GM18861 (cell line): ENCODE data around the gene PPARA.

Experiments used
- ATAC-seq: cut with Tn5 transposase; IDR thresholded peaks from one replicate; pipeline ENCODE4 v1.9.1; 2021; ENCODE audit not compliant: unreplicated experiment

The PPARA gene

DNA sequence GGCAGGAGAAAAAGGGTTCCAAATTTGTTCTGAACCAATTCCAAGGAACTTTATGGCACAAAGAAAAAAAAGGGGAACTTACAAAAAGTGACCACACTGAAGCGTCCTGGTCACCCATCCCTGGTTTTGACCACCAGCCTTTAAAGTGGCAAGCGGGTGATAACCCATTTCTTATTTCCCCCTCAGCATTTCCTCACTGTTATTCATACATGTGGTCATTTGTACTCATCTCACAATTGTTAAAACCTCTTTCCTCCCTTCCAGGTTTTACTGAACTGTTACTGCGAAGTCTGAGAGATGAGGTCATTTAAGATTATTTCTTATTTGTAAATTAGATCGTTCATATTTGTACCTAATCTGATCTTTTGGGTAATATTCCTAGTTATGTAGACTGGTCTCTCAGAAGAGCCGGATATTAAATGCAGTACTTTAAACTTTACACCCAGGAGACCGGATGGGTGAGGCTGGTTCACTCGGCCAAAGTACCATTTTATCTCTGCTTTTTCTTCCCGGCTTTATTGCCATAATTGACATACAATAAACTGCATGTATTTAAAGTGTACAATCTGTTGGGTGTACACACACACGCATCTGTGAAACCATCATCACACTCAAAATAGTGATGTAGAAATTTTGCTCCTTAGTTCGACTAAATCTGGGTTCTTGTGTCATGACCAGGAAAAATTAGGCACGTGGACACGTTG, 52.7 kb downstream of the PPARA start:
- no peak for ATAC-seq

DNA sequence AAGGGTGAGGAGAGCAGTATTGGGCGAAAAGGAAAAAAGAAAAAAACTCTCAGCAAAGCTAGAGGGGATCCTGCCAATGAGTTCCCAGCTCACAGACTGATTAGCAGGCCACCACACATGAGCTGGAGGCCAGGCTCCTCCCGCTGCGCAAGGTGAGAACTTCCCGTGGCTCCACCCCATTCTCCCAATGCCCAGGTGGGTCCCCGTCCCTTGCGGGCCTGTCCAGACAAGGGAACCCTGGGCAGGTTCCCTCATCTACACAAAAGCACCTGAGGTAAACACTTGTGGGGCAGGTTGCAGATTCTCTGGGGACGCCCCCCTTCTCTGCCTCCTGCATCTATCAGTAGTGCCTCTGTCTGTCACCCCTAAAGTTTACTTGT, 53.3 kb downstream of the PPARA start:
- no peak for ATAC-seq

DNA sequence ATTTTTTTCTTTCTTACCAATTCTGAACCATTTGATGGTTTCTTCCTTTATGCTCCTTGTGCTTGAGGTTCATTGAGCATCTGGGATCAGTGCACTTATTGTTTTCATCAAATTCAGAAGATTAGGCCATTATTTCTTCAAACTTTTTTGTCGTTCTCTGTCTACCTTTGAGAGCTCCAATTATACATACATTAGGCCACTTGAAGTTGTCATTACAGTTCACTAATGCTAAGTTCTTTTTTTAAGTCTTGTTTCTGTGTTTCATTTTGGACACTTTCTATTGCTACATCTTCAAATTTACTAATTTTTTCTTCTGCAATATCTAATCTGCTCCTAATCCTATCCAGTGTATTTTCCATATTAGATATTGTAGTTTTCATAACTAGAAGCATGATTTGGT, 58.9 kb downstream of the PPARA start:
- ATAC-seq = no peak

DNA sequence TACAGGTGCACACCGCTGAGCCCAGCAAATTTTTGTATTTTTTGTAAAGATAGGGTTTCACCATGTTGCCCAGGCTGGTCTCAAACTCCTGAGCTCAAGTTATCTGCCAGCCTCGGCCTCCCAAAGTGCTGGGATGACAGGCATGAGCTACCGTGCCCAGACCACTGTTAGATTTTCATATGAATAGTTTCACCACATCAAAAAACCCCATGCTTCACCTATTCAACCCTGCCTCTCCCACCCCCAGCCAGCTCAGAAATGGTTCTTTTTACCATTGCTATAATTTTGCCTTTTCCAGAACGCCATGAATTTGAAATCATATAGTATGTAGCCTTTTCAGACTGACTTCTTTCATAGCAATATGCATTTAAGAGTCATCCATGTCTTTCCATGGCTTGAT, 61.9 kb downstream of the PPARA start:
- ATAC-seq = no peak

DNA sequence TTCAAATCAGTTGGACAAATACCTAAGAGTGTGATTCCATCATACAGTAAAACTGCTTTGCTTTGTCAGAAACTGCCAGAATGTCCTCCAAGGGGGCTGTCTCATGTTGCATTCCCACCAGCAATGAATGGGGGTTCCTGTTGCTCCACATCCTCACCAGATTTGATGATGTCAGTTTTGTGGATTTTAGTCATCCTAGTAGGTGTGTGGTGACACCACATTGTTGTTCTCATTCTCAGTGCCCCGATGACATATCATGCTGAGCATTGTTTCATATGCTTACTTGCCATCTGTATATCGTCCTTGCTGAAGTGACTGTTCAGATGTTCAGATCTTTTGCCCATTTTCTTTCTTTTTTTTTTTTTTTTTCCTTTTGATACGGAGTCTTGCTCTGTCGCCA, 62.7 kb downstream of the PPARA start:
- no peak for ATAC-seq

DNA sequence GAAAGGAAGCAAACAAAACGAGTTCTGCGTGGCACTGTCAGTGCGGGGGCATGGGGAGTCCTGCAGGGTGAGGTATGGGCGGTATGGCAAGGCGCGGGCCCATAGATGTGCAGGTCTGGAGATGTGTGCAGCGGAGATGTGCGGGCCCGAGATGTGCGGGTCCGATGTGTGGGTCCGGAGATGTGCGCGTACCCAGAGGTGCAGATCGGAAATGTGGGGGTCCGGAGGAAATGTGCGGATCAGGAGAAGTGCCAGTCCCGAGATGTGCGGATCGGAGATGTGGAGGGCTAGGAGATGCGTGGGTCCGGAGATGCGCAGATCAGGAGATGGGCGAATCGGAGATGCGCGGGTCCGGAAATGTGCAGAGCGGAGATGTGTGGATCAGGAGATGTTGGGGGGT, 63.8 kb downstream of the PPARA start:
- no peak for ATAC-seq

DNA sequence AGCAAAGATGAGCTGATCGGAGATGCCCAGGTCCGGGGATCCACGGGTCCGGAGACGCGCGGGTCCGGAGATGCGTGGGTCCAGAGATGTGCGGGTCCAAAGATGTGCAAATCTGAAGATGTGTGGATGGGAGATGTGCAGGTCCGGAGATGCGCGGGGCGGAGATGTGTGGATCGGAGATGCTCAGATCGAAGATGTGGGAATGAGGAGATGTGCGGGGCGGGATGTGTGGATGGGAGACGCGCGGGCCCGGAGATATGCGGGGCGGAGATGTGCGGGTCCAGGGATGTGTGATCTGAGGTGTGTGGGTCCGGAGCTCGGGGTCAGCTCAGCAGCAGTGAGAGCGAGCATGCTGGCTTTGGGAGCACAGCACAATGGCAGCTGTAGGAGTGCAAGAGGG, 64.3 kb downstream of the PPARA start:
- ATAC-seq = no peak

DNA sequence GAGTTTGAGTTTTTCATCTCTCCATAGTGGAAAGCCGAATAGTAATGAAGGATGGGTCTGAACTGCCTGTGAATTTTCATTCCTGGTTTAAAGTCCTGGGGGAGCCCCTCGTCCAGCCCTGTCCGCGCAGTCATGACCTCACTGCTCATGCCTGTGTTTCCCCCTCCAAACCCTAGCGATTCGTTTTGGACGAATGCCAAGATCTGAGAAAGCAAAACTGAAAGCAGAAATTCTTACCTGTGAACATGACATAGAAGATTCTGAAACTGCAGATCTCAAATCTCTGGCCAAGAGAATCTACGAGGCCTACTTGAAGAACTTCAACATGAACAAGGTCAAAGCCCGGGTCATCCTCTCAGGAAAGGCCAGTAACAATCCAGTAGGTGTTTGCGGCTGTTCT, 69.3 kb downstream of the PPARA start:
- ATAC-seq = no peak

DNA sequence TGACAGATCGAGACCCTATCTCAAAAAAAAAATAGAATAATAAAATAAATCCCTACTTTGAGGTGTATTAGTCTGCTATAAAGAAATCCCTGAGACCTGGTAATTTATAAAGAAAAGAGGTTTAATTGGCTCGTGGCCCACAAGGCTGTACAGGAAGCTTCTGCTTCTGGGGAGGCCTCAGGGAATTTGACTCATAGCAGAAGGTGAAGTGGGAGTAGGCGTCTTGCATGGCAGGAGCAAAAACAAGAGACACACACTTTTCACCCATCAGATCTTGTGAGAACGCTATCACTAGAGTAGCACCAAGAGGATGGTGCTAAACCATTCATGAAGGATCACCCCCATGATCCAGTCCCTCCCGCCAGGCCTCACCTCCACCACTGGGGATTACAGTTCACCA, 70.6 kb downstream of the PPARA start:
- ATAC-seq = no peak

DNA sequence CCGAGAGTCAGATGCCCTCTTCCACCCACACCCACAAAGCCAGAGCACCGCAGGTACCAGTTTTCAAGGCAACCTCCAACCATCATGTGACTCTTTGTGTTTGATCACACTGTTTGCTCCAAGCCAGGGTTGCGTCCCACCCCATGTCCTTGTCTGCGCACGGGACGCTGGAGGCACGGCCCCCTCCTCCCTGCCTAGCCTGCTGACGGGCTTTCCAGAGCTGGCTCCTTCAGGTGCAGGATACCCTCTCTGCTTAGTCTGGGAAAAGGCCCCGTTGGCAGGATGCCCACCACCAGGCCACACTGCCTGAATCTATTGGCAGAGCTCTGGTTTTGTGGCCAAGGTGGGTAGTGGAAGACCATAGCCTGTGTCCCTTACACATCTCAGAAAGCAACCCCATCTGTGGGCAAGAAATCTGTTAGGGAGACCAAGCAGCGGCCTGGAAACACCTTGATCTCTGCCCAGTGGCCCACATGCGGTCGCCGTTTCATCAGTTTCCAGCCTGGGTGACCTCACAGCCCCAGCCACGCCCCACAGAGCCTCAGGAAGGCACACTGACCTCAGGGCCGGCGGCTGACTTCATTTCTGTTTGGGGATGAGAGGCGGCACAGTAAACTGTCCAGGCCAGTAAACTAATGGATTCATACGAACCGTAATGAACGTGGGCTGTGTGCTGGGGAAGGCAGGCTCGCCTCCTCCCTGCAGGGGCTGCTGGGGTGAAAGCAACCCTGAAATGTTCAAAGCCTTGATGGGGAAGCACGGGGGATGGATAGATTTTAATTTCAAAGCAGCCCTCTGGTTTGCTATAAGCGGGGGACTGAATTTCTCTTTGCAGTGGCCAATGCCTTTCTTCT, 73.9 kb downstream of the PPARA start:
- no peak for ATAC-seq

DNA sequence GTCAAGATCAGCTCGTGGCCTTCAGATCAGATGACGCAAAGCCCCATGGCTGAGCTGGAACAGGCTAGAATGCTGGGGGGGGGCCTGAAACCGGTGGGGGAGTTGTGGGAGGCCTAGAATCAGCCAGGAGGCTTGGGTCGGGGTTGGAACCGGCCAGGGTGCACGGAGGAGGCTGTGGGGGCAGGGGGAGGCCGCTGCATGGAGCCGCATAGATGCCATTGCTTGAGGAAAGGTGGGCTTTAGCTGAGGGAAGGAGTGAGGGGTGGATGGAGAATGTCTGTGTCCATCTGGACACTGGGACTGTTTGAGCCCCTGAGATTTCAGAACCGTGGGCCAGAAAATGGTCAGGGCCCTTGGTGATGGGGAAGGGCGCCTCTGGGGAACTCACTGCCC, 74.6 kb downstream of the PPARA start:
- ATAC-seq = no peak

DNA sequence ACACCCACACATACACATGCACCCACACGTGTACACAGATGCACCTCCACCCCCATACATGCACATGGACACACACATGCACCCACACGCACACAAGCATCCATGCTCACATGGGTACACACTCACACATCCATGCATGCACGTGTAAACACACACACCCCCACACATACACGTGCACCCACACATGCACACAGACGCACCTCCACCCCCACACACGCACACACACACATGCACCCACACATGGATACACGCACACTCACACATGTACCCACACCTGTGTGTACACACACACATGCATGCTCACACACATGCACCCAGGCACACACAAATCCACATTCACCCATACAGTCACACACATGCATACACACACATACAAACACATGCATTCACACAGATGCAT, 75.3 kb downstream of the PPARA start:
- no peak for ATAC-seq

DNA sequence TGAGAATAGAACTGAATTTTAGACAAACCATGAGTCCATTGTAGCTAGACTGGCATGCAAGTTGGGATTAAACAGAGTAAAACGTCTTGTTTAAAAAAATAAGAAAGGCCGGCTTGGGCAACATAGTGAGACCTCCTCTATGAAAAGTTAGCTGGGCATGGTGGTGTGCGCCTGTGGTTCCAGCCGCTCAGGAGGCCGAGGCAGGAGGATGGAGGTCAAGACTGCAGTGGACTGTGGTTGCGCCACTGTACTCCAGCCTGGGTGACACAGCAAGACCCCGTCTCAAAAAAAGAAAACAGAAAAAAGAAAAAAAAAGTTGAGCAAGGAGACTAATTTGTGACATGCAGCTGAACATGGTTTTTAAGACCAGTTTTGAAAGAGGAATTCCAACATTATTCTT, 76.3 kb downstream of the PPARA start:
- ATAC-seq = no peak

DNA sequence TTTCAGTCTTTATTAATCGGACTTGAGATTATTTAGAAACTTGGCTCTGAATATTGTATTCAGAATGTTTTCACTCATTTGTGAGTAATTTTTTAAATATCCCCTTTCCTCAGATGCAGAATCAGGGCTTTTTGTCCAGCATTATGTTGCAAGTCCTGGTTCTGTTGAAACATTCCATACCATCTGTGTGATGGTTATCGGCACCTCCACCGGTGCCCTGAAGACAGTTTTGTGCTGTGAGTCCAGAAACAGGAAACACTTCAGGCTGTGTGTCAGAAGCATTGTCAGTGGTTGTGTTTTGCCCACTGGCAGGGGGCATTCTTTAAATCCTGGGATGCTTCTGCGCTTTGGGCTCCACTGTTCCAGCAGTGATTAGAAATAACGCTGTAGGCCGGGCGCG, 79.4 kb downstream of the PPARA start:
- no peak for ATAC-seq

DNA sequence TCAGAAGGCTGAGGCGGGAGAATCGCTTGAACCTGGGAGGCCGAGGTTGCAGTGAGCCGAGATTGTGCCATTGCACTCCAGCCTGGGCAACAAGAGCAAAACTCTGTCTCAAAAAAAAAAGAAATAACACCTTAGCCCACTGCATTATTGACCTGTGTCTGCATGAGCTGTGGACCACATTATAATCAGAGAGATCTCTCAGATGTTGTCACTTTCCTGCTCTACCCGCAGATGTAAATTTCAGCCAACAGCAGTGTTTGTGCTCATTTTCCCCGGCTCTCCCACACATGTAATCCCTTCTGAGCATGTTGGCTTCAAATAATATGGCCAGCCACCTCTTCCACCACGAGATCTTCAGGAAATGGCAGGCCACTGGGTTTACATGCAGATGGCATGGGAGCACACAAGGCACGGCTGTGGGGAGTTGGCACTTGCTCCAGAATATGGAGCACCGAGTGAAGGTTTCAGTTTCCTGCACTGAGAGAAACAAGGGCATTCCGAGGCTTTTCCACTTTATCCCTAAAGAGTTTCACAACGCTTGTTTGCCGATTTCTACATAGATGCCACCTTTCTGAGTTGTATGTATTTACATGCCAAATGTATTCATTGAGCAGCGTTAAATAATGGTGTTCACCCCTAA, 80.1 kb downstream of the PPARA start:
- ATAC-seq = no peak

DNA sequence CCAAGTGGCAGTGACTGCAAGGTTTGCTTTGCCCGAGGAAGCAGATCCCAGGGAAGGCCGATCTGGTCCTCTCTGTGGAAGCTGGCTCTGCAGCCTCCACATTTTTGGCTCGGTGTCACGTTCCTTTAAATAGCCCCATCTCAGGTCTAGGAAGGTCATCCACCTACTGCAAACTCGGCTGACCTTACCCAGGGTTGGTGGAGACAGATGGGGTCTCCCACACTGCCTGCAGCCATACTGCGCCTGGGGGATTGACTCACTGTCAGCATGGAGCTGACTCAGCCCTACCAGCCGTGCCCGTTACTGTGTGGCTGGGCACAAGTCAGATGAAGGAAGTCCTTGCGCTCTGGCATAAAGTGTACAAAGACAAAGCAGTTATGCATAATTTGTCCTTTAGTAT, 82.9 kb downstream of the PPARA start:
- ATAC-seq = no peak

DNA sequence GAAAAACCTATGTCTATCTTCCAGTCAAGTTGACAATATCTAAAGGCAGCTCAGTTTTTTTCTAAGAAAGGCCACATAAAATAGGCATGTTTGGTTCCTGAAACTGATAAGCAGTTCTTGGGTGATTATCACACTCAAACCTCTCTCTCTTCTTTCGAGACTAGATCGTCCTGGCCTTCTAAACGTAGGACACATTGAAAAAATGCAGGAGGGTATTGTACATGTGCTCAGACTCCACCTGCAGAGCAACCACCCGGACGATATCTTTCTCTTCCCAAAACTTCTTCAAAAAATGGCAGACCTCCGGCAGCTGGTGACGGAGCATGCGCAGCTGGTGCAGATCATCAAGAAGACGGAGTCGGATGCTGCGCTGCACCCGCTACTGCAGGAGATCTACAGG, 84.6 kb downstream of the PPARA start:
- ATAC-seq = no peak

DNA sequence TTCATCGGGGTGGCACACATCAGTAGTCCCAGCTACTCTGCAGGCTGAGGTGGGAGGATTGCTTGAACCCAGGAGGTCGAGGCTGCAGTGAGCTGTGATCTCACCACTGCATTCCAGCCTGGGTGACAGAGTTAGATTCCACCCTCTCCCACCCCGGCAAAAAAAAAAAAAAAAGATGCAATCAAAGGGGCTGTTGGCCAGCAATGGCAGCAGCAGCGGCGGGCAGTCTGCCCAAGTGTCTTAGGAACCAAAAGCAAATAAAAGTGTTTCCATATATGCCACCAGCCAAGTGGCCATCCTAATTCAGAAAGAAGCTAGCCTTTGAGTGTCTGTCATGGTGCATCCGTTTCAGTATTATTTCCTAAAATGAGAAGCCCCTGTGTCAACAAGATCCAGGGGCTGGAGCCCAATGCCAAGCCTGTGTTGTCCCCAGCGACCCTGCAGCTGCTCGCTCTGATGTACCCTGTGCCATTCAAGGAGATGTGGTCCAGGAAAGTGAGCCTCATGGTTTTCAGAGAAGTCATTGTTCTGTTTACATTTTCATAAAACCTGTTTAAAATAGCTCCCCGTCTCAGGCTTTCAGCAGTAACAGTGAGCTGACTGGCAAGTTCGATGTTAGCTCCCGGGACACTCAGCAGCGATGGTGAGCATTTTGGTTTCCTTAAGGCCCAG, 87.3 kb downstream of the PPARA start:
- no peak for ATAC-seq

DNA sequence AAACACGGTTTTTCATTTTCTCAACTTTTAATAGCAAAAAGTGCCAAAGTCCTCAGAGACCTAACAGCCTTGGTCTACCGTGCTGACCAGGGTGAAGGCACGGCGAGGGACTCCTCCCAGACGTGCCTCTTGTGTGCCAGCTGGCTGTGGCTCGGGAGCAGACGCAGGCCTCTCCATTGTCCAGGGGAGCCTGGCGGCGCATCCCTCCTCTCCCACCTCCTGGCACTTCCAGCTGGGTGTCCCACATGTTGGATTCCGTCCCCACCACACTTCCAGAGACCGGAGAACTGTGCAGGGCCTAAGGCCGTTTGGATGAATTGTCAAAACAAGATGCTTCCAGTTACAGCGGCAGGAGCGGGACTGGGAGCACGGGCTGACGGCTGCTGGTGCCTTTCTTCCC, 88.2 kb downstream of the PPARA start:
- ATAC-seq = no peak

DNA sequence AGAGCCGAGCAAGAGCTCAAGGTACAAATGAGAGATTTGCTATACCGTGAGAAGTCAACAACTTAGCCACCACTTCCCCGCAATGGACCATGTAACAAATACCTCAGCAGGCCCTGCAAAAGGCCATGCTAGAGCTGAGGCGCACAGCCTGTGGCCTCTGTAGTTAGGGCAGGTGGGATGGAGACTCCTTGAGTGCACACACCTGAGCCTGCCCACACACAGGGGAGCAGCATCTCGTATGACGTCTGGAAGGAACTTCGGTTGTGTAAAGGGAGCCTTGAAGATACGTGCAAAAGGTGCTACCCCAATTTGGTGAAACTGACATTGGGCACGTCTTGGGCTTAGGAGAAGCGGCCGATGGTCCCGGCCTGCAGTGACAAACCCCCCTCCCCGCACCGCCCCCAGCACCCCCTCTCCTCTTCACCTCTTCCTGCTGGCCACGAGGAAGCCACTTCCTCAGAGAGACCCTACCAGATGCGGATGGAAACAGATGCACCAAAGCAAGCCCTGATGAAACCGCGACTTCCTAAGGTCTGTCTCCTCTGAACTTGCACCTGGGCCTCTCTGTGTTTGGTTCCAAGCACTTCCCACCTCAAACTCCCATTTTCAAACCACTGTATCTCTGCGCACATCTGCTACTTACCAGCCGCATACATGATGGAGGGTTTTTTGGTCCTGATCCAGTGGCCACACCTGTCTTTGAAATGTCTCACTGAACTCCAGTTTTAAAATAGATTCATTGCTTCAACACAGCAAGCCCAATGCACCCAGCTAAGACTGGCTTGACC, 89.1 kb downstream of the PPARA start:
- no peak for ATAC-seq

DNA sequence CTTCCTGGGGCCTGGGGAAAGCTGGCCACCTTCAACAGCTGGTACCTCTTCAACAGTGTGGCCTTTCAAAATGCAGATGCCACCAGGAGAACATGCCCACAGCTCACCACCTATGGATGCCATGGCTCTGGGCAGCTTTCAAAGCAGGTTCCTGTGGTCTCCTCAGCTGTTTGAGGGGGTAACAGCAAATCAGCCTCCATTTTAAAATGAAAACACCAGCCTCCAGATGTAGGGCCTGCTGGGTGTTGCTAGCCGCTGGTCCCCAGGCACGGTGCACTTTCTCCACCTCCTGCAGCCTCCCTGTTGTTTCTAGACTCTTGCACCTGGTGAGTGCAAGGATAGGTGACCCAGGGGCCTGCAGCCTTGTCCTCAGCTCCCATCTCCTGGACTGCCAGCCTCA, 89.7 kb downstream of the PPARA start:
- no peak for ATAC-seq
